GM12878 (cell line): ENCODE results near the gene FDX2. TPM values are rescaled to one million over a fixed set of nuclear protein-coding genes. Genes with fewer than 3 reads are reported as not detected.

Source experiments
- GATAD2B ChIP-seq: fragments of 450-650 bp; conservative IDR thresholded peaks from 2 replicates; pipeline ENCODE4 v1.6.1; 2017; ENCODE audit warnings: low read depth, mild to moderate bottlenecking, moderate library complexity
- HDAC2 ChIP-seq: fragments of 200-600 bp; sonication (generic); IDR thresholded peaks from 2 replicates; pipeline ENCODE4 v1.6.1; 2017
- HDAC6 ChIP-seq: fragments of 200-600 bp; sonication (generic); IDR thresholded peaks from one replicate; pipeline ENCODE4 v1.8.0; 2017; ENCODE audit warnings: antibody characterized with exemption; ENCODE audit not compliant: unreplicated experiment
- IKZF2 ChIP-seq, 2 experiments: fragments of 450-650 bp; IDR thresholded peaks; 2 replicates each; pipeline ENCODE4 v1.6.1; 2017; ENCODE audit warnings: mild to moderate bottlenecking in 2 of 2, moderate library complexity in 2 of 2
- MEF2A ChIP-seq: IDR thresholded peaks from 2 replicates; pipeline ENCODE4 v1.6.1; 2011; ENCODE audit warnings: low read depth, mild to moderate bottlenecking, low read length, moderate library complexity; ENCODE audit not compliant: insufficient read depth
- MTA3 ChIP-seq: IDR thresholded peaks from 2 replicates; pipeline ENCODE4 v1.6.1; 2012; ENCODE audit warnings: low read length, inconsistent platforms, borderline replicate concordance
- POLR2AphosphoS2 ChIP-seq: IDR thresholded peaks from 2 replicates; pipeline ENCODE4 v1.6.1; 2011; ENCODE audit warnings: low read depth, mild to moderate bottlenecking, low read length, improper control_type of control experiment, moderate library complexity
- RBBP5 ChIP-seq: fragments of 200-600 bp; sonication (generic); conservative IDR thresholded peaks from 2 replicates; pipeline ENCODE4 v1.6.1; 2016
- SMAD5 ChIP-seq: IDR thresholded peaks from 2 replicates; pipeline ENCODE4 v1.6.1; 2016; ENCODE audit warnings: antibody characterized with exemption, low read depth
- SMARCA5 ChIP-seq: fragments of 450-650 bp; IDR thresholded peaks from 2 replicates; pipeline ENCODE4 v1.6.1; 2017; ENCODE audit warnings: mild to moderate bottlenecking
- SPI1 ChIP-seq: IDR thresholded peaks from 2 replicates; pipeline ENCODE4 v1.6.1; 2011; ENCODE audit warnings: low read depth, mild to moderate bottlenecking, low read length, moderate library complexity, borderline replicate concordance; ENCODE audit not compliant: insufficient read depth
- SREBF2 ChIP-seq: IDR thresholded peaks from 2 replicates; pipeline ENCODE4 v1.6.1; 2012; ENCODE audit warnings: mild to moderate bottlenecking, low read length
- STAT1 ChIP-seq: fragments of 450-650 bp; conservative IDR thresholded peaks from 2 replicates; pipeline ENCODE4 v1.6.1; 2014; ENCODE audit warnings: antibody characterized with exemption, mild to moderate bottlenecking
- STAT3 ChIP-seq: IDR thresholded peaks from 2 replicates; pipeline ENCODE4 v1.6.1; 2011; ENCODE audit warnings: low read depth, low read length, improper control_type of control experiment
- TCF3 ChIP-seq: IDR thresholded peaks from 2 replicates; pipeline ENCODE4 v1.6.1; 2012; ENCODE audit warnings: low read depth, mild to moderate bottlenecking, low read length, borderline replicate concordance; ENCODE audit not compliant: insufficient read depth
- ZNF217 ChIP-seq: fragments of 450-650 bp; IDR thresholded peaks from 2 replicates; pipeline ENCODE4 v1.6.1; 2017; ENCODE audit warnings: antibody characterized with exemption, mild to moderate bottlenecking
- polyA plus RNA-seq, 11 experiments: library from polyadenylated mRNA; depleted of rRNA in 4 of 11; unstranded in 6 of 11; stranded (reverse) in 5 of 11; fragments of >200 nt; fragmentation: Nextera tagmentation in 4 of 11; fragmentation: Illumina TruSeq in 1 of 11; extraction: Ambion mirVana in 4 of 11; extraction: Trizol in 1 of 11; gene quantifications; 1 replicate in 1 of 11; 2 replicates in 10 of 11; pipeline versions ENCODE4 v1.2.1 to v1.2.3, GENCODE V29; 2011 to 2016; ENCODE audit warnings: inconsistent platforms in 2 of 11, missing spikeins in 2 of 11, low read depth in 1 of 11
- total RNA-seq, 4 experiments: library from RNA; depleted of rRNA in 3 of 4; stranded (reverse); fragments of >200 nt in 3 of 4; fragmentation: Illumina TruSeq in 1 of 4; extraction: Trizol in 1 of 4; gene quantifications; 2 replicates each; pipeline versions ENCODE4 v1.2.1 to v1.2.3, GENCODE V29; 2013 to 2021
- TF ChIP-seq, protein P1 (sequence below): IDR thresholded peaks from 2 replicates; pipeline ENCODE4 v1.6.1; 2011; ENCODE audit warnings: borderline replicate concordance, low read depth, mild to moderate bottlenecking, moderate library complexity, mixed read lengths, low read length; ENCODE audit not compliant: insufficient read depth; ENCODE audit errors: extremely low read length
- TF ChIP-seq, protein P2 (sequence below): IDR thresholded peaks from 2 replicates; pipeline ENCODE4 v1.6.1; 2012; ENCODE audit warnings: low read depth, low read length, improper control_type of control experiment
- TF ChIP-seq, protein P3 (sequence below): fragments of 450-650 bp; formaldehyde crosslinking; IDR thresholded peaks from 2 replicates; pipeline ENCODE4 v1.5.0; 2022; ENCODE audit warnings: mild to moderate bottlenecking, missing genetic modification characterization
- TF ChIP-seq, protein P4 (sequence below): fragments of 150-350 bp; IDR thresholded peaks from 2 replicates; pipeline ENCODE4 v1.6.1; 2016; ENCODE audit warnings: low read depth, low read length

Gene FDX2
- total and polyA plus RNA-seq, 10 of the 15 experiments (the other 5 are each of a cell fraction or from before 2014, with no cell fraction given): 1.4 to 50.4 (median 24.7) TPM

DNA sequence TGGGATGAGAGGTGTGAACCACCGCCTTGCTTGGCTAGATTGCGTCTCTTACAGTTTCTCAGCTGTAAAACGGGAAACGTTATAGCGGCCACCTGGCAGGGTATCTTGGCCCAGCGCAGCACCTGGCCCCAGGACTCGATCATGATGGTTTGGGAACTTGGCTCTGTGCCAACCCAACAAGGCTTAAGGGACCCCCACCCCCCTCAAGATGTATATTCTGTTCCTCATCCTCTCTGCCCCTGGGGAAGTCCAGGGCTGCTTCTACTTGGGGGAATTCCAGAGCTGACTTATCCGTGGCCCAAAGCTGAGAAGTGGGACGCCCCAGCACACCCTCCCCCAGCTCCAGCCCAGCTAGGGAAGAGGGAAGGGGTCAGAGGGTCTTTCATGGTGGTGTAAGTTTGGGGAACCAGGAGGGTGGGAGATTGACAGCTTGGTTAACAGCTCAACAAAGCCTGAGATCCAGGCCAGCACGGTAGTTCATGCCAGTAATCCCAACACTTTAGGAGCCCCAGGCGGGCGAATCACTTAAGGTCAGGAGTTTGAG is 44.2 kb downstream of the FDX2 start (continued):
- no peak for TF ChIP-seq RBBP5
- TF ChIP-seq MTA3: no peak
- TF ChIP-seq, protein P1, sequence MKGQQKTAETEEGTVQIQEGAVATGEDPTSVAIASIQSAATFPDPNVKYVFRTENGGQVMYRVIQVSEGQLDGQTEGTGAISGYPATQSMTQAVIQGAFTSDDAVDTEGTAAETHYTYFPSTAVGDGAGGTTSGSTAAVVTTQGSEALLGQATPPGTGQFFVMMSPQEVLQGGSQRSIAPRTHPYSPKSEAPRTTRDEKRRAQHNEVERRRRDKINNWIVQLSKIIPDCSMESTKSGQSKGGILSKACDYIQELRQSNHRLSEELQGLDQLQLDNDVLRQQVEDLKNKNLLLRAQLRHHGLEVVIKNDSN: no peak
- TF ChIP-seq, protein P2, sequence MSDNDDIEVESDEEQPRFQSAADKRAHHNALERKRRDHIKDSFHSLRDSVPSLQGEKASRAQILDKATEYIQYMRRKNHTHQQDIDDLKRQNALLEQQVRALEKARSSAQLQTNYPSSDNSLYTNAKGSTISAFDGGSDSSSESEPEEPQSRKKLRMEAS: no peak
- TF ChIP-seq HDAC2: no peak
- no peak for TF ChIP-seq HDAC6
- TF ChIP-seq, protein P3, sequence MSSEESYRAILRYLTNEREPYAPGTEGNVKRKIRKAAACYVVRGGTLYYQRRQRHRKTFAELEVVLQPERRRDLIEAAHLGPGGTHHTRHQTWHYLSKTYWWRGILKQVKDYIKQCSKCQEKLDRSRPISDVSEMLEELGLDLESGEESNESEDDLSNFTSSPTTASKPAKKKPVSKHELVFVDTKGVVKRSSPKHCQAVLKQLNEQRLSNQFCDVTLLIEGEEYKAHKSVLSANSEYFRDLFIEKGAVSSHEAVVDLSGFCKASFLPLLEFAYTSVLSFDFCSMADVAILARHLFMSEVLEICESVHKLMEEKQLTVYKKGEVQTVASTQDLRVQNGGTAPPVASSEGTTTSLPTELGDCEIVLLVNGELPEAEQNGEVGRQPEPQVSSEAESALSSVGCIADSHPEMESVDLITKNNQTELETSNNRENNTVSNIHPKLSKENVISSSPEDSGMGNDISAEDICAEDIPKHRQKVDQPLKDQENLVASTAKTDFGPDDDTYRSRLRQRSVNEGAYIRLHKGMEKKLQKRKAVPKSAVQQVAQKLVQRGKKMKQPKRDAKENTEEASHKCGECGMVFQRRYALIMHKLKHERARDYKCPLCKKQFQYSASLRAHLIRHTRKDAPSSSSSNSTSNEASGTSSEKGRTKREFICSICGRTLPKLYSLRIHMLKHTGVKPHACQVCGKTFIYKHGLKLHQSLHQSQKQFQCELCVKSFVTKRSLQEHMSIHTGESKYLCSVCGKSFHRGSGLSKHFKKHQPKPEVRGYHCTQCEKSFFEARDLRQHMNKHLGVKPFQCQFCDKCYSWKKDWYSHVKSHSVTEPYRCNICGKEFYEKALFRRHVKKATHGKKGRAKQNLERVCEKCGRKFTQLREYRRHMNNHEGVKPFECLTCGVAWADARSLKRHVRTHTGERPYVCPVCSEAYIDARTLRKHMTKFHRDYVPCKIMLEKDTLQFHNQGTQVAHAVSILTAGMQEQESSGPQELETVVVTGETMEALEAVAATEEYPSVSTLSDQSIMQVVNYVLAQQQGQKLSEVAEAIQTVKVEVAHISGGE (CRISPR knock-in tag): no peak; the same call in 1 of the 2 replicates
- peak; percentile 67; the same call in 1 of the 2 replicates for TF ChIP-seq TCF3
- peak; percentile 36; the same call in 1 of the 2 replicates for TF ChIP-seq ZNF217
- no peak for TF ChIP-seq STAT1
- TF ChIP-seq, protein P4, sequence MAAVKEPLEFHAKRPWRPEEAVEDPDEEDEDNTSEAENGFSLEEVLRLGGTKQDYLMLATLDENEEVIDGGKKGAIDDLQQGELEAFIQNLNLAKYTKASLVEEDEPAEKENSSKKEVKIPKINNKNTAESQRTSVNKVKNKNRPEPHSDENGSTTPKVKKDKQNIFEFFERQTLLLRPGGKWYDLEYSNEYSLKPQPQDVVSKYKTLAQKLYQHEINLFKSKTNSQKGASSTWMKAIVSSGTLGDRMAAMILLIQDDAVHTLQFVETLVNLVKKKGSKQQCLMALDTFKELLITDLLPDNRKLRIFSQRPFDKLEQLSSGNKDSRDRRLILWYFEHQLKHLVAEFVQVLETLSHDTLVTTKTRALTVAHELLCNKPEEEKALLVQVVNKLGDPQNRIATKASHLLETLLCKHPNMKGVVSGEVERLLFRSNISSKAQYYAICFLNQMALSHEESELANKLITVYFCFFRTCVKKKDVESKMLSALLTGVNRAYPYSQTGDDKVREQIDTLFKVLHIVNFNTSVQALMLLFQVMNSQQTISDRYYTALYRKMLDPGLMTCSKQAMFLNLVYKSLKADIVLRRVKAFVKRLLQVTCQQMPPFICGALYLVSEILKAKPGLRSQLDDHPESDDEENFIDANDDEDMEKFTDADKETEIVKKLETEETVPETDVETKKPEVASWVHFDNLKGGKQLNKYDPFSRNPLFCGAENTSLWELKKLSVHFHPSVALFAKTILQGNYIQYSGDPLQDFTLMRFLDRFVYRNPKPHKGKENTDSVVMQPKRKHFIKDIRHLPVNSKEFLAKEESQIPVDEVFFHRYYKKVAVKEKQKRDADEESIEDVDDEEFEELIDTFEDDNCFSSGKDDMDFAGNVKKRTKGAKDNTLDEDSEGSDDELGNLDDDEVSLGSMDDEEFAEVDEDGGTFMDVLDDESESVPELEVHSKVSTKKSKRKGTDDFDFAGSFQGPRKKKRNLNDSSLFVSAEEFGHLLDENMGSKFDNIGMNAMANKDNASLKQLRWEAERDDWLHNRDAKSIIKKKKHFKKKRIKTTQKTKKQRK: no peak
- peak; percentile 49; the same call in 1 of the 2 replicates for TF ChIP-seq GATAD2B
- TF ChIP-seq POLR2AphosphoS2: no peak; the same call in 1 of the 2 replicates
- no peak for TF ChIP-seq SMARCA5
- TF ChIP-seq MEF2A: 0 out of 2 replicates have a peak, but pooled peaks have one; percentile 10
- TF ChIP-seq SMAD5: no peak
- no peak for TF ChIP-seq STAT3
- peak; percentile 78 to 89; a peak in 3 of 4 replicates for TF ChIP-seq IKZF2 (IDR thresholded peaks at IDR 0.05)
- TF ChIP-seq SPI1: peak; percentile 83
- TF ChIP-seq SREBF2: no peak
